GM12874 (cell line): ENCODE data around the gene CFAP99.

ENCODE experiments used
- TF ChIP-seq, protein P1 (sequence below): IDR thresholded peaks from 2 replicates; pipeline ENCODE4 v1.5.1; 2011; ENCODE audit warnings: low read depth, mild to moderate bottlenecking, control low read depth, low read length, moderate library complexity; ENCODE audit not compliant: insufficient read depth

CFAP99 gene

GRCh38 chr4:2438822-2439718, 20.3 kb downstream of the CFAP99 start:
- TF ChIP-seq, protein P1, sequence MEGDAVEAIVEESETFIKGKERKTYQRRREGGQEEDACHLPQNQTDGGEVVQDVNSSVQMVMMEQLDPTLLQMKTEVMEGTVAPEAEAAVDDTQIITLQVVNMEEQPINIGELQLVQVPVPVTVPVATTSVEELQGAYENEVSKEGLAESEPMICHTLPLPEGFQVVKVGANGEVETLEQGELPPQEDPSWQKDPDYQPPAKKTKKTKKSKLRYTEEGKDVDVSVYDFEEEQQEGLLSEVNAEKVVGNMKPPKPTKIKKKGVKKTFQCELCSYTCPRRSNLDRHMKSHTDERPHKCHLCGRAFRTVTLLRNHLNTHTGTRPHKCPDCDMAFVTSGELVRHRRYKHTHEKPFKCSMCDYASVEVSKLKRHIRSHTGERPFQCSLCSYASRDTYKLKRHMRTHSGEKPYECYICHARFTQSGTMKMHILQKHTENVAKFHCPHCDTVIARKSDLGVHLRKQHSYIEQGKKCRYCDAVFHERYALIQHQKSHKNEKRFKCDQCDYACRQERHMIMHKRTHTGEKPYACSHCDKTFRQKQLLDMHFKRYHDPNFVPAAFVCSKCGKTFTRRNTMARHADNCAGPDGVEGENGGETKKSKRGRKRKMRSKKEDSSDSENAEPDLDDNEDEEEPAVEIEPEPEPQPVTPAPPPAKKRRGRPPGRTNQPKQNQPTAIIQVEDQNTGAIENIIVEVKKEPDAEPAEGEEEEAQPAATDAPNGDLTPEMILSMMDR: no peak

GRCh38 chr4:2441393-2442174, 22.8 kb downstream of the CFAP99 start:
- TF ChIP-seq, protein P1: peak; percentile 96

- TF ChIP-seq, protein P1: no peak
Measured at GRCh38 chr4:2442175-2442993, 23.6 kb downstream of the CFAP99 start.

GRCh38 chr4:2443061-2443730, 24.4 kb downstream of the CFAP99 start:
- TF ChIP-seq, protein P1: no peak

DNA sequence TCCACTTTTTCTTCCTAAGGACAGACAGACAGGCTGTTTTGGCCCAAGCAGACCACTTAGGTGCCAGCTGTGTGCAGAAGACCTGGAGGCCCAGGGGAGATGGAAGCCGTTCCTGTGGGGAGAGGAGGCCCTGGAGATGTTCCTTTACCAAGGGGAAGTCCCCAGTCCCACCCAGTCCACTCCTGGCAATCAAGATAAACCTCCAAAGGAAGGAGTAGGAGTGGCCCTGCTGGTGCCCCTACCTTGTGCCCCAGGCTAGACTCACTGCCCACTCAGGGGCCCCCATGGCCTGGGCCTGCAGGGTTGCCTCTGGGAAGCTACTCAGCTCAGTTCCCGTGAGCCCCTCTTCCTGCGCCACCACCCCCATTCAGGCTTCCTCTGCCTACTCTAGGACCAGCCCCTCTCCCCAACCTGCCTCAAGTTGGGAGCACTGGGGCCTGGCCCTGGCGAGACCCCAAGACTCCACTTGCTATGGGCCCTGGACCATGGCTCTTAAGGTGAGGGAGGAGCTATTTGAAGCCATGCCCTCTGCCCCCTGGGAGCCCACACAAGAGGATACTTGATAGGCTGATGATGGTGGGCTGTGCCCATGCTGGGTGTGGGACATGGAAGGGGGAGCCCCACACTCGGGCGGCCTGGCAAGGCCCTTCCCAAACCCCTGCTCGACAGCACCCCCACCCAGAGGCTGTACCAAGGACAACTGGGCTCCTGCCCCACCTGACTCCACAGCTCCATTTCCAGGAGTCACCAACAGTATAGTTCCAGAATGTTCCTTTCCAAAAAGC, 25.4 kb downstream of the CFAP99 start:
- TF ChIP-seq, protein P1: no peak

GRCh38 chr4:2445130-2445529, 26.4 kb downstream of the CFAP99 start:
- TF ChIP-seq, protein P1: no peak
